NCI-H2107 treated with DMSO at 0.1 percent for 48 hours (cell line): ENCODE measurements around the gene ALDH16A1.
"Not testable (repeated sequence)": the region's sequence is repeated elsewhere in the genome, so short reads cannot be mapped to it uniquely, and the experiment has no call there.

Experiments used
- DNase-seq: peaks from one replicate; lab custom pipeline; 2025; ENCODE audit not compliant: unreplicated experiment; lab: John Stamatoyannopoulos, UW

Gene ALDH16A1

GRCh38 chr19:49439836-49440235, 13.2 kb upstream of the ALDH16A1 start:
- no peak for DNase-seq

- no peak for DNase-seq
These were observed 12.4 kb upstream of the ALDH16A1 start for GRCh38 chr19:49440439-49441209.

- DNase-seq = no peak
These were observed 11.6 kb upstream of the ALDH16A1 start, which contains the start of gene SLC17A7 for GRCh38 chr19:49441210-49441959. Gene SLC17A7, minus strand, starts transcription at chr19:49441527. Its CDS starts 148 bp downstream, at chr19:49441379.

GRCh38 chr19:49441960-49442350, 11.1 kb upstream of the ALDH16A1 start:
- DNase-seq = no peak

GRCh38 chr19:49442354-49442753, 10.7 kb upstream of the ALDH16A1 start:
- no peak for DNase-seq

GRCh38 chr19:49442771-49443365, 10.2 kb upstream of the ALDH16A1 start:
- DNase-seq = no peak

GRCh38 chr19:49443366-49444099, 9.5 kb upstream of the ALDH16A1 start:
- DNase-seq = peak; percentile 82

GRCh38 chr19:49444100-49444700, 8.8 kb upstream of the ALDH16A1 start:
- DNase-seq = not testable (repeated sequence)

GRCh38 chr19:49445997-49446396, 7.0 kb upstream of the ALDH16A1 start:
- DNase-seq = no peak

- DNase-seq = no peak
These were observed 5.3 kb upstream of the ALDH16A1 start for GRCh38 chr19:49447485-49448431.

- no peak for DNase-seq
These were observed 4.6 kb upstream of the ALDH16A1 start for GRCh38 chr19:49448432-49448786.

- DNase-seq = no peak
These were observed 2.6 kb upstream of the ALDH16A1 start for GRCh38 chr19:49450405-49450804.

GRCh38 chr19:49451430-49452181, 1.4 kb upstream of the ALDH16A1 start, which contains the start of gene PIH1D1:
Gene PIH1D1, minus strand, starts transcription at chr19:49451814. Its CDS starts 240 bp downstream, at chr19:49451574.
- peak; percentile 99 for DNase-seq

GRCh38 chr19:49453757-49454240, 774 bp downstream of the ALDH16A1 start:
- no peak for DNase-seq

- no peak for DNase-seq
These were observed 2.7 kb downstream of the ALDH16A1 start for GRCh38 chr19:49455773-49456172.

GRCh38 chr19:49456326-49456725, 3.3 kb downstream of the ALDH16A1 start:
- DNase-seq = no peak

GRCh38 chr19:49458567-49458903, 5.5 kb downstream of the ALDH16A1 start:
- no peak for DNase-seq

GRCh38 chr19:49459388-49459787, 6.4 kb downstream of the ALDH16A1 start:
- no peak for DNase-seq

- DNase-seq = not testable (repeated sequence)
These were observed 8.1 kb downstream of the ALDH16A1 start for GRCh38 chr19:49461130-49461529.
